A549 (cell line): Measurements from ENCODE around the gene TTLL1. TPM values are rescaled to one million over a fixed set of nuclear protein-coding genes. Genes with fewer than 3 reads are reported as not detected.

Experiments
- ATAC-seq, 2 experiments: fragments of 200-7000 bp in 1 of 2; fragments of >200 bp in 1 of 2; cut with Nextera tagmentation in 1 of 2; cut with Tn5 transposase in 1 of 2; 3 replicates each; pipeline versions ENCODE4 v1.8.0 to v1.9.1; 2018 to 2020; ENCODE audit warnings: mild to moderate bottlenecking in 1 of 2, moderate library complexity in 1 of 2
- CTCF ChIA-PET: fragments of 300-600 bp; sonication (Branson Sonifier 250); formaldehyde crosslinking; extraction: SDS; loops from one replicate; lab custom pipeline; 2021; ENCODE audit warnings: antibody characterized with exemption, inconsistent platforms; lab: Yijun Ruan, JAX
- POLR2A ChIA-PET: fragments of 350-600 bp; formaldehyde crosslinking; extraction: SDS; loops from one replicate; lab custom pipeline; 2021; ENCODE audit warnings: antibody characterized with exemption, inconsistent platforms; lab: Yijun Ruan, JAX
- DNase-seq, 2 experiments: peaks; one replicate each; pipeline versions ENCODE4 v3.0.0 to v3.0.0-alpha.2; 2011 to 2016; ENCODE audit warnings: low read depth in 1 of 2, low spot score in 1 of 2
- FAIRE-seq: peaks from 2 replicates; lab custom pipeline; 2011; peaks lifted over from hg19 to GRCh38; lab: Jason Lieb, UNC
- H3K27ac ChIP-seq, 2 experiments: fragments of >200 bp; sonication (Bioruptor Twin); formaldehyde crosslinking; 3 replicates each; pipeline ENCODE4 v1.5.1; 2016 to 2017
- H3K4me1 ChIP-seq: fragments of >200 bp; sonication (Bioruptor Twin); formaldehyde crosslinking; 3 replicates; pipeline ENCODE4 v1.6.1; 2016
- H3K4me2 ChIP-seq: fragments of >200 bp; sonication (Bioruptor Twin); formaldehyde crosslinking; 3 replicates; pipeline ENCODE4 v1.6.1; 2016
- H3K4me3 ChIP-seq: fragments of >200 bp; sonication (Bioruptor Twin); formaldehyde crosslinking; 3 replicates; pipeline ENCODE4 v1.5.1; 2016
- H3K9me3 ChIP-seq: fragments of >200 bp; sonication (Bioruptor Twin); formaldehyde crosslinking; 3 replicates; pipeline ENCODE4 v1.6.1; 2016
- BHLHE40 ChIP-seq: IDR thresholded peaks from 2 replicates; pipeline ENCODE4 v1.6.1; 2012; ENCODE audit warnings: low read depth, low read length, inconsistent platforms
- CBX2 ChIP-seq: fragments of 200-600 bp; sonication (generic); IDR thresholded peaks from 2 replicates; pipeline ENCODE4 v1.6.1; 2016; ENCODE audit warnings: low read depth, mild to moderate bottlenecking, borderline replicate concordance
- CBX8 ChIP-seq: fragments of 200-600 bp; sonication (generic); IDR thresholded peaks from 2 replicates; pipeline ENCODE4 v1.6.1; 2016
- CHD2 ChIP-seq: fragments of 150-350 bp; IDR thresholded peaks from 2 replicates; pipeline ENCODE4 v1.6.1; 2014; ENCODE audit warnings: low read length; ENCODE audit not compliant: partially characterized antibody
- E2F6 ChIP-seq: IDR thresholded peaks from 2 replicates; pipeline ENCODE4 v1.6.1; 2012; ENCODE audit warnings: low read depth, borderline replicate concordance
- ELK1 ChIP-seq: fragments of 150-350 bp; IDR thresholded peaks from 2 replicates; pipeline ENCODE4 v1.6.1; 2014; ENCODE audit warnings: low read depth, mild to moderate bottlenecking, low read length
- FOSB ChIP-seq: fragments of 250-450 bp; sonication (Bioruptor Pico); IDR thresholded peaks from 2 replicates; pipeline ENCODE4 v1.5.0; 2020; ENCODE audit warnings: mild to moderate bottlenecking, moderate library complexity
- HES2 ChIP-seq: fragments of >200 bp; sonication (Bioruptor Twin); formaldehyde crosslinking; IDR thresholded peaks from 2 replicates; pipeline ENCODE4 v1.6.1; 2016
- HEYL ChIP-seq: fragments of 250-450 bp; sonication (Bioruptor Pico); IDR thresholded peaks from 2 replicates; pipeline ENCODE4 v1.8.0; 2021; ENCODE audit warnings: mild to moderate bottlenecking, moderate library complexity
- HMGXB4 ChIP-seq: fragments of 250-450 bp; sonication (Bioruptor Pico); IDR thresholded peaks from 2 replicates; pipeline ENCODE4 v1.5.0; 2021; ENCODE audit warnings: mild to moderate bottlenecking, moderate library complexity, borderline replicate concordance
- HOXA7 ChIP-seq: fragments of 250-450 bp; sonication (Bioruptor Pico); IDR thresholded peaks from 2 replicates; pipeline ENCODE4 v1.5.0; 2020; ENCODE audit warnings: mild to moderate bottlenecking, moderate library complexity
- JUN ChIP-seq, 2 experiments: fragments of >200 bp; sonication (Bioruptor Twin); formaldehyde crosslinking; IDR thresholded peaks; 2 replicates in 1 of 2; 3 replicates in 1 of 2; pipeline ENCODE4 v1.6.1; 2016 to 2017
- JUNB ChIP-seq: fragments of >200 bp; sonication (Bioruptor Twin); formaldehyde crosslinking; IDR thresholded peaks from 2 replicates; pipeline ENCODE4 v1.6.1; 2016
- KDM5A ChIP-seq: fragments of 200-600 bp; sonication (generic); IDR thresholded peaks from 2 replicates; pipeline ENCODE4 v1.6.1; 2016; ENCODE audit warnings: antibody characterized with exemption, mild to moderate bottlenecking
- PBX3 ChIP-seq: IDR thresholded peaks from 2 replicates; pipeline ENCODE4 v1.6.1; 2012
- RAD21 ChIP-seq, 2 experiments: fragments of >200 bp in 1 of 2; sonication (Bioruptor Twin) in 1 of 2; formaldehyde crosslinking in 1 of 2; IDR thresholded peaks in 1 of 2; conservative IDR thresholded peaks in 1 of 2; 2 replicates in 1 of 2; 3 replicates in 1 of 2; pipeline ENCODE4 v1.6.1; 2012 to 2018; ENCODE audit warnings: inconsistent platforms in 1 of 2
- RARB ChIP-seq: fragments of 250-450 bp; sonication (Bioruptor Pico); IDR thresholded peaks from 2 replicates; pipeline ENCODE4 v1.8.0; 2021; ENCODE audit warnings: mild to moderate bottlenecking, moderate library complexity
- RNF2 ChIP-seq: fragments of 200-600 bp; sonication (generic); IDR thresholded peaks from 2 replicates; pipeline ENCODE4 v1.6.1; 2016; ENCODE audit warnings: low read depth, mild to moderate bottlenecking, antibody characterized with exemption, moderate library complexity, borderline replicate concordance
- SREBF2 ChIP-seq: fragments of 450-650 bp; IDR thresholded peaks from 2 replicates; pipeline ENCODE4 v1.6.1; 2014; ENCODE audit warnings: mild to moderate bottlenecking, moderate library complexity
- TFCP2L1 ChIP-seq: fragments of 250-450 bp; sonication (Bioruptor Pico); IDR thresholded peaks from 2 replicates; pipeline ENCODE4 v1.5.0; 2021; ENCODE audit warnings: mild to moderate bottlenecking
- TP53 ChIP-seq: fragments of 250-450 bp; sonication (Bioruptor Pico); IDR thresholded peaks from 2 replicates; pipeline ENCODE4 v1.5.0; 2021; ENCODE audit warnings: mild to moderate bottlenecking, moderate library complexity
- ZC3H11A ChIP-seq: fragments of 450-650 bp; IDR thresholded peaks from 2 replicates; pipeline ENCODE4 v1.6.1; 2014; ENCODE audit warnings: antibody characterized with exemption, mild to moderate bottlenecking
- ZSCAN20 ChIP-seq: fragments of 250-450 bp; sonication (Bioruptor Pico); IDR thresholded peaks from 2 replicates; pipeline ENCODE4 v1.8.0; 2022; ENCODE audit warnings: mild to moderate bottlenecking, moderate library complexity
- WGBS: methylation state at CpG from one replicate; pipeline ENCODE4 v1.1.6; 2017; ENCODE audit errors: missing lambda C conversion rate; 5-methylcytosine and 5-hydroxymethylcytosine counted together
- polyA plus RNA-seq, 4 experiments: library from polyadenylated mRNA; depleted of rRNA in 3 of 4; stranded (reverse); fragments of >200 nt; fragmentation: RNase III in 1 of 4; extraction: RNeasy Plus Mini Kit Qiagen cat#74134 plus additional on column Dnase treatment in 1 of 4; gene quantifications; 2 replicates in 3 of 4; 3 replicates in 1 of 4; pipeline ENCODE4 v1.2.3, GENCODE V29; 2011 to 2017

The TTLL1 gene
- polyA plus RNA-seq, 2 of the 4 experiments (the other 2 are of a cell fraction): 2.3 to 5.0 TPM

- no peaks in the 10 kb centered on the region for H3K4me1 ChIP-seq
- TF ChIP-seq RARB (CRISPR knock-in tag): no peak
- TF ChIP-seq HES2: no peak
- no peak for TF ChIP-seq ELK1
- no peak for TF ChIP-seq ZC3H11A
- no peak for TF ChIP-seq PBX3
- no peak for TF ChIP-seq RNF2
- TF ChIP-seq HOXA7 (CRISPR knock-in tag): no peak
- no peak for TF ChIP-seq BHLHE40
- TF ChIP-seq TFCP2L1 (CRISPR knock-in tag): no peak
- no peak for TF ChIP-seq CHD2
- no peak for TF ChIP-seq SREBF2
- TF ChIP-seq HMGXB4 (CRISPR knock-in tag): no peak
- no peak for TF ChIP-seq JUN (IDR thresholded peaks at IDR 0.05)
- no peak for TF ChIP-seq FOSB
- no peak for TF ChIP-seq TP53 (CRISPR knock-in tag)
- TF ChIP-seq ZSCAN20 (CRISPR knock-in tag): no peak
- no peak for ATAC-seq
- H3K4me3 ChIP-seq: no peak overlapping the region
- no peak for DNase-seq
- FAIRE-seq: no peak
- CTCF ChIA-PET: interaction anchor here (0.6 to 1.6 kb wide), 3 partner anchors 33 to 155 kb away, joined by 3 to 6 read pairs (median 5); no protein-coding TSS in a partner anchor
- POLR2A ChIA-PET: no interaction called here
- WGBS: 86% methylated on average over 6 of the region's 7 CpGs
- H3K9me3 ChIP-seq: no peaks in the 10 kb centered on the region
- H3K27ac ChIP-seq: no peak overlapping the region
- H3K4me2 ChIP-seq: no peak overlapping the region
Observed at GRCh38 chr22:43057641-43058040, 31.6 kb downstream of the TTLL1 start.

- peak; percentile 24 to 49; a peak in 3 of 6 replicates for ATAC-seq
Observed at GRCh38 chr22:43053176-43053575, 36.0 kb downstream of the TTLL1 start.

GRCh38 chr22:43050995-43051394 lies 38.2 kb downstream of the TTLL1 start:
- Histone ChIP-seq H3K27ac (no peak overlapping the region), H3K4me3 (no peak overlapping the region), H3K4me1 (no peaks in the 10 kb centered on the region), H3K9me3 (no peaks in the 10 kb centered on the region), H3K4me2 (no peak overlapping the region)
- ATAC-seq (peak; percentile 43 to 81; a peak in 4 of 6 replicates), FAIRE-seq (no peak), DNase-seq (peak in 1 of 2 experiments; percentile 46)
- ChIA-PET CTCF (interaction anchor here (1.4 to 2.8 kb wide), 2 partner anchors 9 to 17 kb away, joined by 3 to 7 read pairs; no protein-coding TSS in a partner anchor), POLR2A (no interaction called here)
- 78% methylated on average over 10 of the region's 10 CpGs for WGBS
- TF ChIP-seq JUNB (no peak), E2F6 (no peak), RAD21 (conservative IDR thresholded peaks at IDR 0.05 in 1 of 2, IDR thresholded peaks at IDR 0.05 in 1 of 2) (peak in 1 of 2 experiments; percentile 31; a peak in 1 of 5 replicates)

More at GRCh38 chr22:43053176-43053575, 36.0 kb downstream of the TTLL1 start:
- no peak overlapping the region for H3K4me3 ChIP-seq
- no peak for FAIRE-seq
- H3K4me2 ChIP-seq: no peak overlapping the region
- TF ChIP-seq CBX8 (no peak), JUNB (no peak), CBX2 (no peak), KDM5A (no peak), HEYL (no peak)
- DNase-seq: no peak
- H3K9me3 ChIP-seq: no peaks in the 10 kb centered on the region
- H3K4me1 ChIP-seq: no peaks in the 10 kb centered on the region
- WGBS: 100% methylated on average over 7 of the region's 7 CpGs
- ChIA-PET POLR2A (no interaction called here), CTCF (interaction anchor here (0.9 kb wide), 1 partner anchor 20 kb away, joined by 4 read pairs; no protein-coding TSS in a partner anchor)
- no peak overlapping the region for H3K27ac ChIP-seq
